ENCODE measurements around the gene SLC37A3. TPM values are rescaled to one million over a fixed set of nuclear protein-coding genes. Genes with fewer than 3 reads are reported as not detected.
A peak's percentile ranks its signal among the peaks of the same experiment; 100 is the strongest.

The SLC37A3 gene
- total and polyA plus RNA-seq, 12 donors = 16.3 to 33.4 (median 23.3) TPM

- Histone ChIP-seq H3K27me3 (no peaks in the 10 kb centered on the region), H3K4me3 (no peak overlapping the region), H3K4me1 (replicated peaks in 1 of 2) (no peaks in the 10 kb centered on the region), H3K27ac (no peak overlapping the region), H3K36me3 (replicated peaks in 1 of 2) (no peaks in the 10 kb centered on the region), H3K9me3 (replicated peaks in 1 of 3) (no peaks in the 10 kb centered on the region)
- TF ChIP-seq CTCF (IDR thresholded peaks at IDR 0.05) = no peak
- TF ChIP-seq POLR2A (IDR thresholded peaks at IDR 0.05) = no peak
- intact Hi-C loops (cut with DNase I) = no loop called here
- DNase-seq = no peak
- WGBS, 4 donors = 88 to 96% (median 93%) methylated on average over 3 of the region's 3 CpGs
Measured at GRCh38 chr7:140415361-140415760, 17.0 kb upstream of the SLC37A3 start.

GRCh38 chr7:140404565-140405065, 6.3 kb upstream of the SLC37A3 start:
- Histone ChIP-seq H3K27ac (no peak overlapping the region), H3K4me3 (no peak overlapping the region), H3K27me3 (no peaks in the 10 kb centered on the region), H3K9me3 (replicated peaks in 1 of 3) (no peaks in the 10 kb centered on the region), H3K4me1 (replicated peaks in 1 of 2) (peaks cover 0 to 3% of the 10 kb centered on the region in 2 donors), H3K36me3 (replicated peaks in 1 of 2) (no peaks in the 10 kb centered on the region)
- no peak for TF ChIP-seq CTCF (IDR thresholded peaks at IDR 0.05)
- TF ChIP-seq POLR2A (IDR thresholded peaks at IDR 0.05) = no peak
- intact Hi-C loops (cut with DNase I) = loop anchor here in 1 of 2 donors (5.0 kb wide), 1 partner anchor 1282 kb away; no protein-coding TSS in a partner anchor
- no peak for DNase-seq
- WGBS, 4 donors = 59 to 73% (median 67%) methylated on average over 3 of the region's 3 CpGs

- TF ChIP-seq POLR2A (IDR thresholded peaks at IDR 0.05) = no peak
- TF ChIP-seq CTCF (IDR thresholded peaks at IDR 0.05) = no peak
- peak within 1 kb of the TSS in 2 of 4 donors; percentile 23 to 57 for H3K4me3 ChIP-seq
- DNase-seq = peak in 2 of 7 donors; percentile 13 to 23
- H3K4me1 ChIP-seq (replicated peaks in 1 of 2) = peaks cover 0 to 3% of the 10 kb centered on the region in 2 donors
- H3K36me3 ChIP-seq (replicated peaks in 1 of 2) = no peaks in the 10 kb centered on the region
- H3K27ac ChIP-seq = no peak within 1 kb of the TSS
- intact Hi-C loops (cut with DNase I) = no loop called here
- H3K9me3 ChIP-seq (replicated peaks in 1 of 3) = no peaks in the 10 kb centered on the region
- H3K27me3 ChIP-seq = no peaks in the 10 kb centered on the region
- 7 to 13% (median 12%) methylated on average over 22 of the region's 22 CpGs for WGBS, 4 donors
Measured at GRCh38 chr7:140403878-140404564, 5.7 kb upstream of the SLC37A3 start, which contains the start of gene RAB19. Gene RAB19, plus strand, starts transcription at chr7:140404058. Its CDS starts 3,589 bp downstream, at chr7:140407647.

GRCh38 chr7:140402178-140402835, 4.0 kb upstream of the SLC37A3 start:
- Histone ChIP-seq H3K27me3 (no peaks in the 10 kb centered on the region), H3K36me3 (replicated peaks in 1 of 2) (no peaks in the 10 kb centered on the region), H3K27ac (no peak overlapping the region), H3K4me3 (no peak overlapping the region), H3K4me1 (replicated peaks in 1 of 2) (peaks cover 3 to 5% of the 10 kb centered on the region in 2 donors), H3K9me3 (replicated peaks in 1 of 3) (no peaks in the 10 kb centered on the region)
- no peak for DNase-seq
- no peak for TF ChIP-seq CTCF (IDR thresholded peaks at IDR 0.05)
- no peak for TF ChIP-seq POLR2A (IDR thresholded peaks at IDR 0.05)
- intact Hi-C loops (cut with DNase I) = no loop called here
- WGBS, 4 donors = 62 to 79% (median 75%) methylated on average over 2 of the region's 2 CpGs
